Activated CD4-positive, alpha-beta T cell treated with anti-CD3 and anti-CD28 coated beads for 36 hours (primary cell): ENCODE results near the gene AFG1L. TPM values are rescaled to one million over a fixed set of nuclear protein-coding genes. Genes with fewer than 3 reads are reported as not detected.
"Not testable (repeated sequence)": the region's sequence is repeated elsewhere in the genome, so short reads cannot be mapped to it uniquely, and the experiment has no call there.

Experiments
- ATAC-seq: fragments of 200-7000 bp; cut with Tn5 transposase; one replicate; pipeline ENCODE4 v1.10.0; 2021; ENCODE audit warnings: mild to moderate bottlenecking, moderate library complexity
- CTCF ChIA-PET: fragments of 350-600 bp; sonication (Branson Sonifier 250); formaldehyde crosslinking; loops from one replicate; lab custom pipeline; 2021; ENCODE audit warnings: antibody characterized with exemption; lab: Charles Lee
- POLR2A ChIA-PET: fragments of 350-600 bp; sonication (Branson Sonifier 250); formaldehyde crosslinking; loops from one replicate; lab custom pipeline; 2021; ENCODE audit warnings: antibody characterized with exemption, inconsistent platforms; lab: Charles Lee
- DNase-seq: peaks from one replicate; pipeline ENCODE4 v3.0.0-alpha.2; 2020
- H3K27ac Mint-ChIP-seq: one replicate; pipeline ENCODE4 v1.8.0; 2021; ENCODE audit warnings: mixed read lengths
- H3K27me3 Mint-ChIP-seq: one replicate; pipeline ENCODE4 v1.8.0; 2021; ENCODE audit warnings: mixed read lengths
- H3K36me3 Mint-ChIP-seq: one replicate; pipeline ENCODE4 v1.8.0; 2021; ENCODE audit warnings: low read depth, mixed read lengths
- H3K4me1 Mint-ChIP-seq: one replicate; pipeline ENCODE4 v1.8.0; 2021; ENCODE audit warnings: mixed read lengths
- H3K4me3 Mint-ChIP-seq: one replicate; pipeline ENCODE4 v1.8.0; 2021; ENCODE audit warnings: mild to moderate bottlenecking, moderate library complexity, mixed read lengths
- H3K9me3 Mint-ChIP-seq: one replicate; pipeline ENCODE4 v1.8.0; 2021; ENCODE audit warnings: low read depth, mixed read lengths
- intact Hi-C, 2 experiments: fragments of 100-400 bp; cut with DNase I in 1 of 2; cut with micrococcal nuclease in 1 of 2; formaldehyde crosslinking; loops; one replicate each; pipeline versions ENCODE4 v1.14.2 to v1.15.1; 2022 to 2024; cut with DNase I, micrococcal nuclease
- total RNA-seq, 2 experiments: library from RNA; stranded (reverse); gene quantifications; one replicate each; pipeline ENCODE4 v1.2.3, GENCODE V29; 2021

AFG1L gene
- total RNA-seq, 2 experiments from 2014 or later = 6.6 TPM

DNA sequence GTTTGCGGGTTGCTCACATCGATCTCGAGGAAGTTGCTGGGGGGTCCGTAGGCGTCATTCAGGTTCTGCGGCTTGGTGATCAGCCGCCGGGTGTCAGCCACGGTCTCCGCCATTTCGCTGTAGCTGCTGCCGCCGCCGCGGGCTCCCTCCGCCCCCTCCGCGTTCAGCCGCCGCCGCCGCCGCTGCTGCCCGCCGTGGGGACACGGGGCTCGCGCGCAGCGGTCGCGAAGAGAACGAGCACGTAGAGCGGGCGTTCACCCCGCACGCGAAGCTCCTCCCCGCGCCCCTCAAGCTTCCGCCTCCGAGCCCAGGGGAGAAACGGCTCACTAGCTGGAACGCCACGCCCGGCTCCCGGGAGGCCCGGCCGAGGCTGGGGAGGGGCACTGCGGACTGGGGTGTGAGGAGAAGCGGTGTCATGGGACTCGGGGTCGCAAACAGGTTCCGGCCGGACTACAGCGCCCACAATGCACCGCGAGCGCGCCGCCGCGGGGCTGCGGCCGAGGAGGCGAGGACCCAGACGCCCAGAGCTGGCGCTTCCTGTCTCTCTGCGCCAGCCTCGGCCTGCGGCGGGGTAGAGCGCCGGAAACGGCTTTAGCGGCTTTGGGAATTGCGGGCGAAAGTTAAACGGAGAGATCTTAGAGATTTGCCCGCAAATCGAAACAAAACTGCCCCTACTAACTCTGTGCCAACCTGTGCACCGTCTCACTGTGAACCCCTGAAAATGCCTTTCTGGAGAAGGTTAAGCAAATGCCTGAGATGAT is 33.9 kb upstream of the AFG1L start, which contains the start of gene SNX3:
SNX3 (minus strand) TSS at position 232 of the 761 bp plus-strand sequence; CDS start at position 113, 119 bp downstream.
- intact Hi-C loops = loop anchor here (1.0 to 10.0 kb wide), 13 partner anchors 33 to 1232 kb away; partner anchors contain the start of genes CEP57L1 (in 2 of the 2), AFG1L (in 1 of the 2), CD164 (in 1 of the 2) and MTRES1 (in 1 of the 2)
- no peaks in the 10 kb centered on the region for H3K27me3 Mint-ChIP-seq
- H3K36me3 Mint-ChIP-seq = peaks cover 4% of the 10 kb centered on the region
- ChIA-PET CTCF (interaction anchor here (0.7 to 2.9 kb wide), 10 partner anchors 18 to 465 kb away, joined by 3 to 10 read pairs (median 4); partner anchors contain the start of gene AFG1L), POLR2A (interaction anchor here (0.5 to 1.6 kb wide), 7 partner anchors 34 to 1110 kb away, joined by 3 to 17 read pairs (median 5); partner anchors contain the start of gene AFG1L)
- peaks cover 23% of the 10 kb centered on the region for H3K4me1 Mint-ChIP-seq
- peak within 1 kb of the TSS; percentile 80 for H3K4me3 Mint-ChIP-seq
- peak; percentile 93 for ATAC-seq
- peak; percentile 94 for DNase-seq
- no peaks in the 10 kb centered on the region for H3K9me3 Mint-ChIP-seq
- peak within 1 kb of the TSS; percentile 89 for H3K27ac Mint-ChIP-seq

DNA sequence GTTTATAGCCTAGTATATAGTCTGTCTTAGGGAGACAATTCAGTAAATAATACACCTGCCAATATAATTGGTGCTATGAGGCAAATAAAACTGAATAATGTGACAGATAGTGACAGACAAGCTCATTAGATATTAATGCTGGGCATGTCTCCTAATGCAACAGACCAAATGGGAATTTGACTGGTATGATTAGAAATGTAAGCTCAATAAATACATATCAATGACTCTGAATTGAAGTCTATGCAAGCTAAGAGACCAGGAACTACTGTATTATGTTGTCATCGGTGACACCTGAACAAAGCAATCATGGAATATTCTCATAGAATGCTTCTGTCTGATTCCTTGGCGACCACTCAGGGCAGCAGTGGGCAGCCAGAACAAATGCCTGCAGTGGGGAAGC is 31.5 kb upstream of the AFG1L start:
- ATAC-seq (no peak), DNase-seq (no peak)
- Mint-ChIP-seq H3K9me3 (no peaks in the 10 kb centered on the region), H3K27me3 (no peaks in the 10 kb centered on the region), H3K36me3 (no peaks in the 10 kb centered on the region), H3K4me3 (no peak overlapping the region), H3K4me1 (peaks cover 13% of the 10 kb centered on the region), H3K27ac (no peak overlapping the region)
- ChIA-PET CTCF (no interaction called here), POLR2A (no interaction called here)
- intact Hi-C loops = loop anchor here (5.0 to 10.0 kb wide), 2 partner anchors 539 to 1119 kb away; partner anchors contain the start of gene CD164 (in 1 of the 2)

DNA sequence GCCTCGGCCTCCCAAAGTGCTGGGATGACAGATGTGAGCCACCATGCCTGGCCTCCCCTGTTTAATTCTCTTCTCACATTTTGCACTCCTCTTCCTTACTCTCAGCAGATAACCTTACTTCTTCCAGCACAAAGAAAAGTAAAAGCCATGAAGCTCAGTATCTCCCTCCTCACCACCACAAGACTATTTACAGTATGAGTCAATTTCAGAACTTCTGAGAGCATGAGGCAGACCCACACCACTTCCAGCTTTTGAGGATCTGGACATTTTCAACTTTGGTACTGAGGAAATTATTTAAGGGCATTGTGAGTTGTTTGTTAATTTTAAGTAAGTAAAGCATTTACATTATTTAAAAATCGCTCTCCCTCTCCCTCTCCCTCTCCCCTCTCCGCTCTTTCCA is 26.0 kb upstream of the AFG1L start:
- ATAC-seq (no peak), DNase-seq (no peak)
- no peaks in the 10 kb centered on the region for H3K27me3 Mint-ChIP-seq
- no peaks in the 10 kb centered on the region for H3K4me1 Mint-ChIP-seq
- ChIA-PET CTCF (interaction anchor here (0.6 kb wide), 1 partner anchor 110 kb away, joined by 3 read pairs; no protein-coding TSS in a partner anchor), POLR2A (no interaction called here)
- H3K9me3 Mint-ChIP-seq = no peaks in the 10 kb centered on the region
- H3K36me3 Mint-ChIP-seq = no peaks in the 10 kb centered on the region
- no peak overlapping the region for H3K27ac Mint-ChIP-seq
- H3K4me3 Mint-ChIP-seq = no peak overlapping the region
- intact Hi-C loops = loop anchor here in 1 of 2 experiments (10.0 kb wide), 1 partner anchor 544 kb away; no protein-coding TSS in a partner anchor

DNA sequence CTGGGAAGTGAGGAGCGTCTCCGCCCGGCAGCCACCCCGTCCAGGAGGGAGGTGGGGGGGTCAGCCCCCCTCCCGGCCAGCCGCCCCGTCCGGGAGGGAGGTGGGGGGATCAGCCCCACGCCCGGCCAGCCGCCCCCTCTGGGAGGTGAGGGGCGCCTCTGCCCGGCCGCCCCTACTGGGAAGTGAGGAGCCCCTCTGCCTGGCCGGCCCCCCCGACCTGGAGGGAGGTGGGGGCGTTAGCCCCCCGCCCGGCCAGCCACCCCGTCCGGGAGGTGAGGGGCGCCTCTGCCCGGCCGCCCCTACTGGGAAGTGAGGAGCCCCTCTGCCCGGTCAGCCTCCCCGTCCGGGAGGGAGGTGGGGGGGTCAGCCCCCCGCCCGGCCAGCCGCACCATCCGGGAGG is 24.9 kb upstream of the AFG1L start:
- not testable (repeated sequence) for H3K4me3 Mint-ChIP-seq

DNA sequence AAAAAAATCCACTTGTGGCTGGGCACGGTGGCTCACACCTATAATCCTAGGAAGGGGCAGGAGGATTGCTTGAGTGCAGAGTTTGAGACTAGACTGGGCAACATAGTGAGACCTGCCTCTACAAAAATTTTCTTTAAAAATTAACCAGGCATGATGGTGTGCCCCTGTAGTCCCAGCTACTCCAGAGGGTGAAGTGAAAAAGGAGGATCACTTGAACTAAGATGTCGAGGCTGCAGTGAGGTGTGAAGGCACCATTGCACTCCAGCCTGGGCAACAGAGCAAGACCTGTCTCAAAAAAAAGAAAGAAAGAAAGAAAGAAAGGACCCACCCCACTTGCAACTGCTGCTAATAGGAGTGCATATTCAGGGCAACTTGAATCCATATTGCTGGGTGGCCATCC is 20.3 kb upstream of the AFG1L start:
- ATAC-seq (no peak), DNase-seq (no peak)
- ChIA-PET POLR2A (no interaction called here), CTCF (no interaction called here)
- H3K36me3 Mint-ChIP-seq = no peaks in the 10 kb centered on the region
- H3K4me1 Mint-ChIP-seq = no peaks in the 10 kb centered on the region
- H3K4me3 Mint-ChIP-seq = no peak overlapping the region
- peaks cover 6% of the 10 kb centered on the region for H3K27me3 Mint-ChIP-seq
- H3K9me3 Mint-ChIP-seq = no peaks in the 10 kb centered on the region
- H3K27ac Mint-ChIP-seq = no peak overlapping the region
- intact Hi-C loops = no loop called here

More for the DNA sequence above, 24.9 kb upstream of the AFG1L start:
- intact Hi-C loops = loop anchor here in 1 of 2 experiments (10.0 kb wide), 1 partner anchor 545 kb away; no protein-coding TSS in a partner anchor
- CTCF ChIA-PET, H3K36me3 Mint-ChIP-seq, ATAC-seq, H3K27me3 Mint-ChIP-seq, H3K9me3 Mint-ChIP-seq, H3K4me1 Mint-ChIP-seq, H3K27ac Mint-ChIP-seq, POLR2A ChIA-PET, DNase-seq: not testable (repeated sequence)

DNA sequence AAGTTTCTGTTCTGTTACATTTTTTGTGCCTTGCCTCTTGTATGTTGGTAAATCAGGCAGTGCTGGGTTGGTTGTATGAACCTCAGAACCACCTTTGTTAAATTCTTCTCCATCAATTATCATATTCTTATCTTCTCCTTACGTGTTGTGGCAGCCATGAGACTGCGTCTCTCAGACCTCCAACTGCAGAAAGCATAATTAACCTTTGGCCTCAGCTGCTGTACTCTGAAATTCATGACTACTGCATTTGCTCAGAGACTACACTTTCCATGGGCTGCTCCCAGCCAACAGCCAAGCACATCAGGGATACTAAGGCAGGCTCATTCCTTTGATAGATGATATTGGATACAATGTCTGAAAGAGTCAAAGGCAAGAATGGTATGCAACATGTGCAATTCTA is 18.9 kb upstream of the AFG1L start:
- ChIA-PET POLR2A (no interaction called here), CTCF (no interaction called here)
- no peak overlapping the region for H3K27ac Mint-ChIP-seq
- ATAC-seq (no peak), DNase-seq (no peak)
- peaks cover 6% of the 10 kb centered on the region for H3K27me3 Mint-ChIP-seq
- intact Hi-C loops = no loop called here
- no peaks in the 10 kb centered on the region for H3K9me3 Mint-ChIP-seq
- no peaks in the 10 kb centered on the region for H3K4me1 Mint-ChIP-seq
- no peaks in the 10 kb centered on the region for H3K36me3 Mint-ChIP-seq
- no peak overlapping the region for H3K4me3 Mint-ChIP-seq

DNA sequence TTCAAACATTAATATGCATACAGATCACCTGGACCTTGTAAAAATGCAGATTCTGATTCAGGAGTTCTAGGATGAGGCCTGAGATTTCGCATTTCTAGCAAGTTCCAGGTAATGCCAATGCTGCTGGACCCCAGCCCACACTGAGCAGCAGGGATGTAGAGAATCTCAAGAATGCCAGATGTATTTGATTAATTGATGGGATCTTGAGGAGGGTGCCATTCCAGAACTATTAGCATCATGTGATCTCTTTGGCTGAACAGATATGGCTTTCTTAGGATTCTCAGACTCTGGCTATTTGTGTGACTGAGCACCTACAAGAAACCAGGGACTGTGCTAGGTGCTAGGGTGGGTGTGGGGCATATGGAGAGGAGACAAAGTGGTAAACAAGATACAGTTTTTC is 17.6 kb upstream of the AFG1L start:
- no peaks in the 10 kb centered on the region for H3K36me3 Mint-ChIP-seq
- intact Hi-C loops = no loop called here
- H3K27me3 Mint-ChIP-seq = peaks cover 6% of the 10 kb centered on the region
- no peak overlapping the region for H3K27ac Mint-ChIP-seq
- no peaks in the 10 kb centered on the region for H3K4me1 Mint-ChIP-seq
- DNase-seq (no peak), ATAC-seq (no peak)
- ChIA-PET POLR2A (no interaction called here), CTCF (no interaction called here)
- no peak overlapping the region for H3K4me3 Mint-ChIP-seq
- no peaks in the 10 kb centered on the region for H3K9me3 Mint-ChIP-seq

DNA sequence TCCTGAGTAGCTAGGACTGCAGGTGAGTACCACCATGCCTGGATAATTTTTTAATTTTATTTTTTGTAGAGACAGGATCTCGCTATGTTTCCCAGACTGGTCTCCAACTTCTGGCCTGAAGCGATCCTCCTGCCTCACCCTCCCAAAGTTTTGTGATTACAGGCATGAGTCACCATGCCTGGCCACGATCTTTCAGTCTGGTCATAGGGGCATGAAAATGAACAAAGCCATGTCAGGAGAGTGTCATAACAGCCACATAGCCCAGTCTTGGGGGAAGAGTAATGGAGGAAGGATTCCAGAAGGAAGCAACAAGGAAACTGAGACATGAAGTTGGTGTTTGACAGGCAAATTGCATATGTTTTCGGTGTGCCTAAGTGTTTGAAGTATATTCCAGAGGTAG is 17.0 kb upstream of the AFG1L start:
- Mint-ChIP-seq H3K36me3 (no peaks in the 10 kb centered on the region), H3K9me3 (no peaks in the 10 kb centered on the region), H3K4me3 (no peak overlapping the region), H3K27me3 (peaks cover 6% of the 10 kb centered on the region), H3K27ac (no peak overlapping the region), H3K4me1 (no peaks in the 10 kb centered on the region)
- ChIA-PET POLR2A (no interaction called here), CTCF (interaction anchor here (0.6 kb wide), 1 partner anchor 1622 kb away, joined by 3 read pairs; no protein-coding TSS in a partner anchor)
- ATAC-seq (no peak), DNase-seq (no peak)
- intact Hi-C loops = no loop called here

DNA sequence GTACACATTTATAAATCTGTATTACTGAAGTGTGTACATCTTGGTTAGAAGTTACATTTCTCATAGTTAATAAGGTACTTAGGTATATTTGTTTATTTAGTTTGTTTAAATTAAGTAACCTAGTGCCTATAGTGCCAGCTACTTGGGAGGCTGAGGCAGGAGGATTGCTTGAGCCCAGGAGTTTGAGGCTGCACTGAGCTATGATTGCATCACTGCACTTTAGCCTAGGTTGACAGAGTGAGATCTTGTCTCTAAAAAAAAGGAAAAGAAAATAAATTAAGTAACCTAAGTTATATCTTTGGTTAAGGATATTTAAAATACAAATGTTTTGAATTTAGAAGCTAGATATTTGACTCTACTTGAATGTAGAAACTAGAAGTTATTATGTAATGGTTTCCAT is 9.5 kb upstream of the AFG1L start:
- Mint-ChIP-seq H3K4me3 (no peak overlapping the region), H3K4me1 (peaks cover 4% of the 10 kb centered on the region), H3K27ac (no peak overlapping the region), H3K36me3 (no peaks in the 10 kb centered on the region), H3K27me3 (no peaks in the 10 kb centered on the region), H3K9me3 (no peaks in the 10 kb centered on the region)
- intact Hi-C loops = no loop called here
- ATAC-seq (no peak), DNase-seq (no peak)
- POLR2A ChIA-PET = interaction anchor here (0.6 kb wide), 1 partner anchor 321 kb away, joined by 3 read pairs; no protein-coding TSS in a partner anchor
- CTCF ChIA-PET = no interaction called here

DNA sequence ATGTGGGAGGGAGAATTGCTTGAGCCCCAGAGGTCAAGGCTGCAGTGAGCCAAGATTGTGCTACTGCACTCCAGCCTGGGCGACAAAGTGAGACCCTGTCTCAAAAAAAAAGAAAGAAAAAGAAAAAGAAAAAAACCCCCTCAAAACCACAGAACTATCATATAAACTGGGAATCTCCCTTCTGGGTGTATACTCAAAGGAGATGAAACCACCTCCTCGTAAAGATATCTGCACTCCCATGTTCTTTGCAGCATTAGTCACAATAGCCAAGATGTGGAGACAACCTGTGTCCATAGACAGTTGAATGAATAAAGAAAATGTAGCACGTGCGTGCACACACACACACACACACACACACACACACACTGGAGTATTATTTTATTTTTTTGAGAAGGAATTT is 8.5 kb upstream of the AFG1L start:
- H3K4me1 Mint-ChIP-seq = peaks cover 4% of the 10 kb centered on the region
- no peaks in the 10 kb centered on the region for H3K36me3 Mint-ChIP-seq
- intact Hi-C loops = no loop called here
- ChIA-PET POLR2A (no interaction called here), CTCF (no interaction called here)
- ATAC-seq (peak; percentile 79), DNase-seq (no peak)
- H3K27me3 Mint-ChIP-seq = no peaks in the 10 kb centered on the region
- no peak overlapping the region for H3K27ac Mint-ChIP-seq
- H3K9me3 Mint-ChIP-seq = no peaks in the 10 kb centered on the region
- H3K4me3 Mint-ChIP-seq = no peak overlapping the region

DNA sequence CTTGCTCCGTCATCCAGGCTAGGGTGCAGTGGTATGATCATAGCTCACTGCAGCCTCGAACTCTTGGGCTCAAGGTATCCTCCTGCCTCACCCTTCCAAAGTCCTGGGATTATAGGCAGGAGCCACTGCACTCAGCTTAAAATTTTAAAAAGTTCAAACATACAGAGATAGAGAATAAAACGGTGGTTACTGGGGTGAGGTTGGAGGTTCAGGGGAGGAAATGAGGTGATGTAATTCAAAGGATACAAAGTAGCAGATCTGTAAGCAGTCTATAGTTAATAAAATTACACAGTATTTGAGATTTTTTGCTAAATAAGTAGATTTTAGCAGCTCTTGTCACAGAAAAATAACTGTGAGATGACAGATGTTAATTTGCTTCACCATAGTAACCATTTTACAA is 7.5 kb upstream of the AFG1L start:
- Mint-ChIP-seq H3K27me3 (no peaks in the 10 kb centered on the region), H3K27ac (no peak overlapping the region), H3K4me1 (peaks cover 4% of the 10 kb centered on the region), H3K4me3 (no peak overlapping the region), H3K36me3 (no peaks in the 10 kb centered on the region), H3K9me3 (no peaks in the 10 kb centered on the region)
- ATAC-seq (no peak), DNase-seq (no peak)
- ChIA-PET CTCF (interaction anchor here (1.1 kb wide), 1 partner anchor 7 kb away, joined by 4 read pairs; no protein-coding TSS in a partner anchor), POLR2A (no interaction called here)
- intact Hi-C loops = no loop called here

DNA sequence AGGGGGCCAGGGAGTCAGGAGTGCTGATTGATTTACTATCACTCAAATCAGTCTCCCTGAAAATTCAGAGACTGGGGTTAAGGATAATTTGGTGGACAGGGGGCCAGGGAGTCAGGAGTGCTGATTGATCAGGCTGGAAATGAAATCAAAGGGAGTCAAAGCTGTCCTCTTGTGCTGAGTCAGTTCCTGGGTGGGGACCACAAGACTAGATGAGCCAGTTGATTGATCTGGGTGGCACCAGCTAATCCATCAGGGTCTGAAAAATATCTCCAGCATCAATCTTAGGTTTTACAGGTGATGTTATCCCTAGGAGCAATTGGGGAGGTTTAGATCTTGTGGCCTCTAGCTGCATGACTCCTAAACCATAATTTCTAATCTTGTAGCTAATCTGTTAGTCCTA is 6.1 kb upstream of the AFG1L start:
- no peaks in the 10 kb centered on the region for H3K27me3 Mint-ChIP-seq
- no peak for DNase-seq
- CTCF ChIA-PET = no interaction called here
- H3K4me3 Mint-ChIP-seq = no peak overlapping the region
- POLR2A ChIA-PET = no interaction called here
- peaks cover 4% of the 10 kb centered on the region for H3K4me1 Mint-ChIP-seq
- H3K9me3 Mint-ChIP-seq = no peaks in the 10 kb centered on the region
- no peaks in the 10 kb centered on the region for H3K36me3 Mint-ChIP-seq
- intact Hi-C loops = no loop called here
- ATAC-seq = no peak
- H3K27ac Mint-ChIP-seq = no peak overlapping the region
